Measurements from ENCODE around the gene DIAPH2. TPM values are rescaled to one million over a fixed set of nuclear protein-coding genes. Genes with fewer than 3 reads are reported as not detected.
"Not testable (repeated sequence)": the region's sequence is repeated elsewhere in the genome, so short reads cannot be mapped to it uniquely, and the experiment has no call there.

DIAPH2 gene
- total RNA-seq, 1 experiment from 2014 or later = 0.89 TPM

GRCh38 chrX:96703816-96704215 is 19.2 kb downstream of the DIAPH2 start:
- Histone ChIP-seq H3K36me3 (ENCODE audit: insufficient read depth, low read length) (no peaks in the 10 kb centered on the region), H2AFZ (ENCODE audit: low read length) (no peak overlapping the region), H3K9ac (ENCODE audit: low read length) (no peak overlapping the region), H3K4me3 (ENCODE audit: low read length) (no peak overlapping the region), H3K9me3 (ENCODE audit: low read length) (no peaks in the 10 kb centered on the region), H3K9me2 (replicated peaks; ENCODE audit: insufficient read depth, low read length) (no peaks in the 10 kb centered on the region), H3K27ac (ENCODE audit: low read length) (no peak overlapping the region), H3K79me2 (ENCODE audit: low read length) (no peaks in the 10 kb centered on the region), H3K4me2 (ENCODE audit: low read depth, low read length, poor library complexity, severe bottlenecking) (no peak overlapping the region), H3K4me1 (ENCODE audit: low read length) (no peaks in the 10 kb centered on the region), H3K27me3 (ENCODE audit: low read length) (no peaks in the 10 kb centered on the region), H4K20me1 (ENCODE audit: insufficient read depth, low read depth, low read length) (no peaks in the 10 kb centered on the region)
- no peak for DNase-seq

GRCh38 chrX:96704629-96705028 is 20.0 kb downstream of the DIAPH2 start:
- Histone ChIP-seq H3K27ac (ENCODE audit: low read length) (no peak overlapping the region), H3K4me3 (ENCODE audit: low read length) (no peak overlapping the region), H3K4me2 (ENCODE audit: low read depth, low read length, poor library complexity, severe bottlenecking) (no peak overlapping the region), H3K36me3 (ENCODE audit: insufficient read depth, low read length) (no peaks in the 10 kb centered on the region), H4K20me1 (ENCODE audit: insufficient read depth, low read depth, low read length) (no peaks in the 10 kb centered on the region), H2AFZ (ENCODE audit: low read length) (no peak overlapping the region), H3K4me1 (ENCODE audit: low read length) (no peaks in the 10 kb centered on the region), H3K79me2 (ENCODE audit: low read length) (no peaks in the 10 kb centered on the region), H3K9me3 (ENCODE audit: low read length) (no peaks in the 10 kb centered on the region), H3K9me2 (replicated peaks; ENCODE audit: insufficient read depth, low read length) (no peaks in the 10 kb centered on the region), H3K27me3 (ENCODE audit: low read length) (no peaks in the 10 kb centered on the region), H3K9ac (ENCODE audit: low read length) (no peak overlapping the region)
- no peak for DNase-seq

- no peak for DNase-seq
- H3K79me2 ChIP-seq (ENCODE audit: low read length) = no peaks in the 10 kb centered on the region
- H3K4me3 ChIP-seq (ENCODE audit: low read length) = no peak overlapping the region
- no peaks in the 10 kb centered on the region for H3K9me3 ChIP-seq (ENCODE audit: low read length)
- H3K9ac ChIP-seq (ENCODE audit: low read length) = no peak overlapping the region
- H2AFZ ChIP-seq (ENCODE audit: low read length) = no peak overlapping the region
- H3K4me2 ChIP-seq (ENCODE audit: low read depth, low read length, poor library complexity, severe bottlenecking) = no peak overlapping the region
- H3K4me1 ChIP-seq (ENCODE audit: low read length) = no peaks in the 10 kb centered on the region
- no peak overlapping the region for H3K27ac ChIP-seq (ENCODE audit: low read length)
- H3K36me3 ChIP-seq (ENCODE audit: insufficient read depth, low read length) = no peaks in the 10 kb centered on the region
- H3K27me3 ChIP-seq (ENCODE audit: low read length) = no peaks in the 10 kb centered on the region
- no peaks in the 10 kb centered on the region for H4K20me1 ChIP-seq (ENCODE audit: insufficient read depth, low read depth, low read length)
- no peaks in the 10 kb centered on the region for H3K9me2 ChIP-seq (replicated peaks; ENCODE audit: insufficient read depth, low read length)
Measured at GRCh38 chrX:96705905-96706304, 21.3 kb downstream of the DIAPH2 start.

- H3K36me3 ChIP-seq (ENCODE audit: insufficient read depth, low read length) = no peaks in the 10 kb centered on the region
- no peaks in the 10 kb centered on the region for H3K79me2 ChIP-seq (ENCODE audit: low read length)
- DNase-seq = no peak
- H3K4me3 ChIP-seq (ENCODE audit: low read length) = no peak overlapping the region
- no peak overlapping the region for H3K4me2 ChIP-seq (ENCODE audit: low read depth, low read length, poor library complexity, severe bottlenecking)
- H3K9ac ChIP-seq (ENCODE audit: low read length) = no peak overlapping the region
- H3K27me3 ChIP-seq (ENCODE audit: low read length) = no peaks in the 10 kb centered on the region
- H4K20me1 ChIP-seq (ENCODE audit: insufficient read depth, low read depth, low read length) = no peaks in the 10 kb centered on the region
- H3K27ac ChIP-seq (ENCODE audit: low read length) = no peak overlapping the region
- no peaks in the 10 kb centered on the region for H3K9me2 ChIP-seq (replicated peaks; ENCODE audit: insufficient read depth, low read length)
- H3K4me1 ChIP-seq (ENCODE audit: low read length) = no peaks in the 10 kb centered on the region
- H3K9me3 ChIP-seq (ENCODE audit: low read length) = no peaks in the 10 kb centered on the region
- H2AFZ ChIP-seq (ENCODE audit: low read length) = no peak overlapping the region
Measured at GRCh38 chrX:96707804-96708203, 23.2 kb downstream of the DIAPH2 start.

- Histone ChIP-seq H3K27ac (ENCODE audit: low read length) (no peak overlapping the region), H3K79me2 (ENCODE audit: low read length) (no peaks in the 10 kb centered on the region), H3K9ac (ENCODE audit: low read length) (no peak overlapping the region), H3K27me3 (ENCODE audit: low read length) (no peaks in the 10 kb centered on the region), H4K20me1 (ENCODE audit: insufficient read depth, low read depth, low read length) (no peaks in the 10 kb centered on the region), H3K4me2 (ENCODE audit: low read depth, low read length, poor library complexity, severe bottlenecking) (no peak overlapping the region), H2AFZ (ENCODE audit: low read length) (no peak overlapping the region), H3K4me3 (ENCODE audit: low read length) (no peak overlapping the region), H3K4me1 (ENCODE audit: low read length) (no peaks in the 10 kb centered on the region), H3K9me2 (replicated peaks; ENCODE audit: insufficient read depth, low read length) (no peaks in the 10 kb centered on the region), H3K9me3 (ENCODE audit: low read length) (peaks cover 5% of the 10 kb centered on the region; the same call in 1 of the 2 replicates), H3K36me3 (ENCODE audit: insufficient read depth, low read length) (no peaks in the 10 kb centered on the region)
- no peak for DNase-seq
Measured at GRCh38 chrX:96710031-96710430, 25.4 kb downstream of the DIAPH2 start.

GRCh38 chrX:96713303-96713702 is 28.7 kb downstream of the DIAPH2 start:
- no peaks in the 10 kb centered on the region for H4K20me1 ChIP-seq (ENCODE audit: insufficient read depth, low read depth, low read length)
- no peaks in the 10 kb centered on the region for H3K9me2 ChIP-seq (replicated peaks; ENCODE audit: insufficient read depth, low read length)
- no peak overlapping the region for H3K4me2 ChIP-seq (ENCODE audit: low read depth, low read length, poor library complexity, severe bottlenecking)
- no peak overlapping the region for H3K4me3 ChIP-seq (ENCODE audit: low read length)
- H3K79me2 ChIP-seq (ENCODE audit: low read length) = no peaks in the 10 kb centered on the region
- H3K9ac ChIP-seq (ENCODE audit: low read length) = no peak overlapping the region
- no peak overlapping the region for H2AFZ ChIP-seq (ENCODE audit: low read length)
- H3K36me3 ChIP-seq (ENCODE audit: insufficient read depth, low read length) = no peaks in the 10 kb centered on the region
- no peak for DNase-seq
- H3K9me3 ChIP-seq (ENCODE audit: low read length) = peaks cover 5% of the 10 kb centered on the region; the same call in 1 of the 2 replicates
- H3K27me3 ChIP-seq (ENCODE audit: low read length) = no peaks in the 10 kb centered on the region
- H3K27ac ChIP-seq (ENCODE audit: low read length) = no peak overlapping the region
- no peaks in the 10 kb centered on the region for H3K4me1 ChIP-seq (ENCODE audit: low read length)

- not testable (repeated sequence) for H3K36me3 ChIP-seq (ENCODE audit: insufficient read depth, low read length); H3K79me2 ChIP-seq (ENCODE audit: low read length); H3K4me1 ChIP-seq (ENCODE audit: low read length); DNase-seq; H2AFZ ChIP-seq (ENCODE audit: low read length); H3K27ac ChIP-seq (ENCODE audit: low read length); H3K9me2 ChIP-seq (replicated peaks; ENCODE audit: insufficient read depth, low read length); H3K4me3 ChIP-seq (ENCODE audit: low read length); H3K4me2 ChIP-seq (ENCODE audit: low read depth, low read length, poor library complexity, severe bottlenecking); H4K20me1 ChIP-seq (ENCODE audit: insufficient read depth, low read depth, low read length); H3K9me3 ChIP-seq (ENCODE audit: low read length); H3K27me3 ChIP-seq (ENCODE audit: low read length); H3K9ac ChIP-seq (ENCODE audit: low read length)
Measured at GRCh38 chrX:96714393-96714792, 29.8 kb downstream of the DIAPH2 start.

GRCh38 chrX:96715481-96715880 is 30.8 kb downstream of the DIAPH2 start:
- DNase-seq = no peak
- Histone ChIP-seq H3K79me2 (ENCODE audit: low read length) (no peaks in the 10 kb centered on the region), H3K9ac (ENCODE audit: low read length) (no peak overlapping the region), H3K27ac (ENCODE audit: low read length) (no peak overlapping the region), H3K9me3 (ENCODE audit: low read length) (peaks cover 8% of the 10 kb centered on the region; the same call in 1 of the 2 replicates), H3K36me3 (ENCODE audit: insufficient read depth, low read length) (no peaks in the 10 kb centered on the region), H3K4me3 (ENCODE audit: low read length) (no peak overlapping the region), H3K27me3 (ENCODE audit: low read length) (no peaks in the 10 kb centered on the region), H3K4me2 (ENCODE audit: low read depth, low read length, poor library complexity, severe bottlenecking) (no peak overlapping the region), H2AFZ (ENCODE audit: low read length) (no peak overlapping the region), H3K4me1 (ENCODE audit: low read length) (no peaks in the 10 kb centered on the region), H4K20me1 (ENCODE audit: insufficient read depth, low read depth, low read length) (no peaks in the 10 kb centered on the region), H3K9me2 (replicated peaks; ENCODE audit: insufficient read depth, low read length) (no peaks in the 10 kb centered on the region)
